SH-SY5Y (cell line): ENCODE data around the gene CSNK2A1.

Experiments used
- GATA2 ChIP-seq: IDR thresholded peaks from 2 replicates; pipeline ENCODE4 v1.6.1; 2011; ENCODE audit warnings: mild to moderate bottlenecking, low read depth, low read length
- GATA3 ChIP-seq: IDR thresholded peaks from 2 replicates; pipeline ENCODE4 v1.6.1; 2011; ENCODE audit warnings: low read depth, mild to moderate bottlenecking, low read length, moderate library complexity

The CSNK2A1 gene

GRCh38 chr20:427849-428657 is 115.5 kb downstream of the CSNK2A1 start:
- no peak for TF ChIP-seq GATA3

DNA sequence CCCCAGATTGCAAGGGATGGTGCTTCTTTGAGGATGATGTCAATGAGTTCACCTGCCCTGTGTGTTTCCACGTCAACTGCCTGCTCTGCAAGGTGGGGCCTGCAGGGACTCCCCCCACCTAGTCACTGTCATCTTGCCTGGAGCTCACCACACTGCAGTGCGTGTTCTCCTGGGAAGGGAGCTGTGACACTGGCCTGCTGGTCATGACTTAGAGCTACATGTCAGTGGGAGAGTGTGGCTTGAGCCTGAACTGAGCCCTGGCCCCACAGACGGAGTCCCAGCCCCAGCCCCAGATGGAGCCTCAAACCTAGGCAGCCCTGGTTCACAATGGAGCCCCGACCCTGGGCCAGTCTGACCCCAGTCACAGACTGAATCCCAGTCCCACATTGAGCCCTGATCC is 116.2 kb downstream of the CSNK2A1 start:
- TF ChIP-seq GATA3 (no peak), GATA2 (no peak)

DNA sequence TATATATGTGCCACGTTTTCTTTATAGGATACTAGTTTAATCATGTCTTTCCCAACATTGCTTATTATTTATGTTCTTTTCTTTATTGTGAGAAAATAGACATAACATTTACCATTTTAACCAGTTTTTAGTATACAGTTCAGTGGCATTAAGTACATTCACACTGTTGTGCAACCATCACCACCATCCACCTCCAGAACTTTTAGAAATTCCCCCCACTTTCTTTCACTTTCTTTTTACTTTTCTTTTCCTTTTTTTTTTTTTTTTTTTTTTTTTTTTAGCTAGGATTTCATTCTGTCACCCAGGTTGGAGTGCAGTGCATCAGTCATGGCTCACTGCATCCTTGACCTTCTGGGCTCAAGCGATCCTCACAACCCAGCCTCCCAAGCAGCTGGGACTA is 117.0 kb downstream of the CSNK2A1 start:
- TF ChIP-seq GATA3 (no peak), GATA2 (no peak)
